ENCODE measurements around the gene WNT5A.

DNA sequence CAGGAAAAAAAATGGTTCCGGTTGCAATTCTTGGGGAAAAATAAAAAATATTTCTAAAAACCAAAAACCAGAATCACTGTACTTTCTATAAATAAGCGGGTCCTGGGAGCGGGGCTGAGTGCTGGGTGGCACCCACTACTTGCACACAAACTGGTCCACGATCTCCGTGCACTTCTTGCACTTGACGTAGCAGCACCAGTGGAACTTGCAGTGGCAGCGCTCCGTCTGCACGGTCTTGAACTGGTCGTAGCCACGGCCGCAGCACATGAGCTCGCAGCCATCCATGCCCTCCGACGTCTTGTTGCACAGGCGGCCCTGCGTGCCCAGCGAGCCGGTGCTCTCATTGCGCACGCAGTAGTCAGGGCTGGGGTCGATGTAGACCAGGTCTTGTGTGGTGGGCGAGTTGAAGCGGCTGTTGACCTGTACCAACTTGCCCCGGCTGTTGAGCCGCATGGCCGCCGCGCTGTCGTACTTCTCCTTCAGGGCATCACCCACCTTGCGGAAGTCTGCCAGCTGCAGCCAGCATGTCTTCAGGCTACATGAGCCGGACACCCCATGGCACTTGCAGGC is 17.1 kb downstream of the WNT5A start:
- TF ChIP-seq, protein P1, sequence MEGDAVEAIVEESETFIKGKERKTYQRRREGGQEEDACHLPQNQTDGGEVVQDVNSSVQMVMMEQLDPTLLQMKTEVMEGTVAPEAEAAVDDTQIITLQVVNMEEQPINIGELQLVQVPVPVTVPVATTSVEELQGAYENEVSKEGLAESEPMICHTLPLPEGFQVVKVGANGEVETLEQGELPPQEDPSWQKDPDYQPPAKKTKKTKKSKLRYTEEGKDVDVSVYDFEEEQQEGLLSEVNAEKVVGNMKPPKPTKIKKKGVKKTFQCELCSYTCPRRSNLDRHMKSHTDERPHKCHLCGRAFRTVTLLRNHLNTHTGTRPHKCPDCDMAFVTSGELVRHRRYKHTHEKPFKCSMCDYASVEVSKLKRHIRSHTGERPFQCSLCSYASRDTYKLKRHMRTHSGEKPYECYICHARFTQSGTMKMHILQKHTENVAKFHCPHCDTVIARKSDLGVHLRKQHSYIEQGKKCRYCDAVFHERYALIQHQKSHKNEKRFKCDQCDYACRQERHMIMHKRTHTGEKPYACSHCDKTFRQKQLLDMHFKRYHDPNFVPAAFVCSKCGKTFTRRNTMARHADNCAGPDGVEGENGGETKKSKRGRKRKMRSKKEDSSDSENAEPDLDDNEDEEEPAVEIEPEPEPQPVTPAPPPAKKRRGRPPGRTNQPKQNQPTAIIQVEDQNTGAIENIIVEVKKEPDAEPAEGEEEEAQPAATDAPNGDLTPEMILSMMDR (IDR thresholded peaks at IDR 0.05; ENCODE audit: insufficient read depth, low read depth, low read length) = no peak
- no peak for TF ChIP-seq EZH2 (IDR thresholded peaks at IDR 0.05; ENCODE audit: insufficient read depth, low read length)

Measured in astrocyte (in vitro differentiated cells and primary cell).